ENCODE results near the gene HELZ. TPM values are rescaled to one million over a fixed set of nuclear protein-coding genes. Genes with fewer than 3 reads are reported as not detected.

HELZ gene
- total RNA-seq, 1 donor from 2014 or later, result 72.5 TPM

DNA sequence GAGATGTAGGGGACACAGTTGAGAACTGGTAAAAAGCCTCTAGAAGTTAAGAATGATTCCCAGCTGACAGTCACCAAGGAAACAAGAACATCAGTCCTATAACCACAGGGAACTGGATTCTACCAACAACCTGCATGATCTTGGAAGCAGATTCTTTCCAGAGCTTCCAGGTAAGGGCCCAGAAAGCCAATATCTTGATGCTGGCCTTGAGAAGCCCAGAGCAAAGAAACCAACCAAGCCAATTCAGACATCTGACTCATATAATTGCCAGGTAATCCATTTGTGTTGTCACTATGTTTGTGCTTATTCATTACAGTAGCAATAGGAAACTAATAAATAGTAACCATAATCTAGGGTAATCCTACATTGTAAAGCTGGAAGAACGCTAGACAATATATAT lies 119.1 kb downstream of the HELZ start:
- H3K27me3 ChIP-seq, result no peaks in the 10 kb centered on the region
- intact Hi-C loops (cut with DNase I), result no loop called here
- TF ChIP-seq, protein P1, sequence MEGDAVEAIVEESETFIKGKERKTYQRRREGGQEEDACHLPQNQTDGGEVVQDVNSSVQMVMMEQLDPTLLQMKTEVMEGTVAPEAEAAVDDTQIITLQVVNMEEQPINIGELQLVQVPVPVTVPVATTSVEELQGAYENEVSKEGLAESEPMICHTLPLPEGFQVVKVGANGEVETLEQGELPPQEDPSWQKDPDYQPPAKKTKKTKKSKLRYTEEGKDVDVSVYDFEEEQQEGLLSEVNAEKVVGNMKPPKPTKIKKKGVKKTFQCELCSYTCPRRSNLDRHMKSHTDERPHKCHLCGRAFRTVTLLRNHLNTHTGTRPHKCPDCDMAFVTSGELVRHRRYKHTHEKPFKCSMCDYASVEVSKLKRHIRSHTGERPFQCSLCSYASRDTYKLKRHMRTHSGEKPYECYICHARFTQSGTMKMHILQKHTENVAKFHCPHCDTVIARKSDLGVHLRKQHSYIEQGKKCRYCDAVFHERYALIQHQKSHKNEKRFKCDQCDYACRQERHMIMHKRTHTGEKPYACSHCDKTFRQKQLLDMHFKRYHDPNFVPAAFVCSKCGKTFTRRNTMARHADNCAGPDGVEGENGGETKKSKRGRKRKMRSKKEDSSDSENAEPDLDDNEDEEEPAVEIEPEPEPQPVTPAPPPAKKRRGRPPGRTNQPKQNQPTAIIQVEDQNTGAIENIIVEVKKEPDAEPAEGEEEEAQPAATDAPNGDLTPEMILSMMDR (IDR thresholded peaks at IDR 0.05), result no peak

GRCh38 chr17:67125417-67125816 lies 119.6 kb downstream of the HELZ start:
- no peak for ATAC-seq
- no peak overlapping the region for H3K27ac ChIP-seq
- no peak for DNase-seq
- TF ChIP-seq, protein P1 (IDR thresholded peaks at IDR 0.05), result no peak
- intact Hi-C loops (cut with DNase I), result no loop called here
- H3K27me3 ChIP-seq, result no peaks in the 10 kb centered on the region
- no peak overlapping the region for H3K4me3 ChIP-seq
- no peaks in the 10 kb centered on the region for H3K9me3 ChIP-seq
- H3K4me1 ChIP-seq, result no peaks in the 10 kb centered on the region
- peaks cover 55% of the 10 kb centered on the region for H3K36me3 ChIP-seq

More for the DNA sequence above, 119.1 kb downstream of the HELZ start:
- Histone ChIP-seq H3K4me3 (no peak overlapping the region), H3K36me3 (peaks cover 50% of the 10 kb centered on the region), H3K27ac (no peak overlapping the region), H3K4me1 (no peaks in the 10 kb centered on the region), H3K9me3 (no peaks in the 10 kb centered on the region)
- DNase-seq (no peak), ATAC-seq (no peak)

GRCh38 chr17:67124450-67125148 lies 120.4 kb downstream of the HELZ start:
- Histone ChIP-seq H3K4me1 (no peaks in the 10 kb centered on the region), H3K9me3 (no peaks in the 10 kb centered on the region), H3K36me3 (peaks cover 63% of the 10 kb centered on the region), H3K4me3 (no peak overlapping the region), H3K27me3 (no peaks in the 10 kb centered on the region), H3K27ac (no peak overlapping the region)
- DNase-seq, result no peak
- no peak for ATAC-seq
- intact Hi-C loops (cut with DNase I), result no loop called here
- TF ChIP-seq, protein P1 (IDR thresholded peaks at IDR 0.05), result no peak

GRCh38 chr17:67123699-67124098 lies 121.3 kb downstream of the HELZ start:
- H3K27ac ChIP-seq, result no peak overlapping the region
- H3K36me3 ChIP-seq, result peaks cover 69% of the 10 kb centered on the region
- ATAC-seq (no peak), DNase-seq (no peak)
- TF ChIP-seq, protein P1 (IDR thresholded peaks at IDR 0.05), result no peak
- no peak overlapping the region for H3K4me3 ChIP-seq
- H3K9me3 ChIP-seq, result no peaks in the 10 kb centered on the region
- H3K4me1 ChIP-seq, result no peaks in the 10 kb centered on the region
- no peaks in the 10 kb centered on the region for H3K27me3 ChIP-seq
- intact Hi-C loops (cut with DNase I), result no loop called here

GRCh38 chr17:67121316-67121891 lies 123.6 kb downstream of the HELZ start:
- intact Hi-C loops (cut with DNase I), result no loop called here
- Histone ChIP-seq H3K9me3 (no peaks in the 10 kb centered on the region), H3K36me3 (peaks cover 63% of the 10 kb centered on the region), H3K27ac (no peak overlapping the region), H3K27me3 (no peaks in the 10 kb centered on the region), H3K4me3 (no peak overlapping the region), H3K4me1 (no peaks in the 10 kb centered on the region)
- ATAC-seq (no peak), DNase-seq (no peak)
- TF ChIP-seq, protein P1 (IDR thresholded peaks at IDR 0.05), result no peak

Measured in upper lobe of right lung (tissue), 1 donor.